GM12892 (cell line): ENCODE data around the gene LSM14A.
"Not testable (repeated sequence)": the region's sequence is repeated elsewhere in the genome, so short reads cannot be mapped to it uniquely, and the experiment has no call there.

Source experiments
- POLR2A ChIP-seq: IDR thresholded peaks from 2 replicates; pipeline ENCODE4 v1.6.1; 2011; ENCODE audit warnings: low read depth, low read length, control low read depth
- POLR2AphosphoS5 ChIP-seq: IDR thresholded peaks from 2 replicates; pipeline ENCODE4 v1.6.1; 2011; ENCODE audit warnings: low read depth, low read length, control low read depth

DNA sequence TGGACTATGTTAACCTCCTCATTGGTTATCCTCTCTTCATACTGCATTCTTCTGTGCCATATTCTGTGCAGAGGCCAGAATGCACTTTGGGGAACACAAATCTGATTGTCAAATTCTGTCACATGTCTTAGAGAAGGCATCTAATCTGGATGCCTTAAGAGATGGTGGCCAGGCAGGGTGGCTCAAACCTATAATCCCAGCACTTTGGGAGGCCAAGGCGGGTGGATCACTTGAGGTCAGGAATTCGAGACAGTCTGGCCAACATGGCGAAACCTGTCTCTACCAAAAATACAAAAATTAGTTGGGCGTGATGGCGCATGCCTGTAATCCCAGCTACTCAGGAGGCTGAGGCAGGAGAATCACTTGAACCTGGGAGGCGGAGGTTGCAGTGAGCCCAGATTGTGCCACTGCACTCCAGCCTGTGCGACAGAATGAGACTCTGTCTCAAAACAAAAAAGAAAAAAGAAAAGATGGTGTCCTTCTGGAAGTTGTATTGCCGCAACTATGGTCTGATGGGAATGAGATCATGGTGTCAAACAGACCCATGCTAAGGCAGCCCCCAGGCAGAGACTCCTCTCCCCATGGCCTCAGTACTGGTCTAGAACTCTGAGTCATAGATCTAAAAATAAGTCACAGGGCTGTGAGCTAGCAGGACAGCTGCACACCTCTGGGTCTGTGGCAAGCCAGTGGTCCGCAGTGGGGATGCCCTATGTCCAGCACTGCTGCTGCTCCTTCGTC is 71.0 kb downstream of the LSM14A start:
- not testable (repeated sequence) for TF ChIP-seq POLR2AphosphoS5, POLR2A
